ENCODE results near the gene NKD1. TPM values are rescaled to one million over a fixed set of nuclear protein-coding genes. Genes with fewer than 3 reads are reported as not detected.

The NKD1 gene
- total RNA-seq, 2 experiments from 2014 or later = 0.67 to 1.6 TPM

GRCh38 chr16:50547340-50548124 is 664 bp upstream of the NKD1 start:
- ChIA-PET POLR2A (interaction anchor here (1.3 kb wide), 1 partner anchor 208 kb away, joined by 3 read pairs; no protein-coding TSS in a partner anchor), CTCF (interaction anchor here (1.1 to 2.3 kb wide), 5 partner anchors 80 to 258 kb away, joined by 3 to 17 read pairs (median 5); no protein-coding TSS in a partner anchor)
- Mint-ChIP-seq H3K4me3 (peak overlapping the region; percentile 84), H3K4me1 (ENCODE audit: low read depth) (peaks cover 7% of the 10 kb centered on the region), H3K27me3 (no peaks in the 10 kb centered on the region), H3K36me3 (no peaks in the 10 kb centered on the region), H3K9me3 (peaks cover 15% of the 10 kb centered on the region), H3K27ac (peak overlapping the region; percentile 9)
- peak; percentile 79 for DNase-seq
- intact Hi-C loops (cut with micrococcal nuclease) = loop anchor here (1.0 to 5.0 kb wide), 7 partner anchors 73 to 259 kb away; partner anchors contain the start of gene BRD7

- POLR2A ChIA-PET = no interaction called here
- Mint-ChIP-seq H3K27me3 (no peaks in the 10 kb centered on the region), H3K9me3 (peaks cover 3% of the 10 kb centered on the region), H3K4me3 (peak overlapping the region; percentile 66), H3K36me3 (no peaks in the 10 kb centered on the region), H3K27ac (no peak overlapping the region), H3K4me1 (ENCODE audit: low read depth) (peaks cover 7% of the 10 kb centered on the region)
- CTCF ChIA-PET = interaction anchor here (0.7 to 1.0 kb wide), 3 partner anchors 9 to 257 kb away, joined by 3 to 4 read pairs (median 3); no protein-coding TSS in a partner anchor
- no peak for DNase-seq
- intact Hi-C loops (cut with micrococcal nuclease) = loop anchor here (1.0 to 5.0 kb wide), 5 partner anchors 74 to 192 kb away; partner anchors contain the start of gene BRD7
Observed at GRCh38 chr16:50548909-50549560, 839 bp downstream of the NKD1 start.

GRCh38 chr16:50549561-50549915 is 1.3 kb downstream of the NKD1 start:
- Mint-ChIP-seq H3K9me3 (no peaks in the 10 kb centered on the region), H3K4me3 (peak overlapping the region; percentile 38), H3K27ac (no peak overlapping the region), H3K36me3 (no peaks in the 10 kb centered on the region), H3K27me3 (no peaks in the 10 kb centered on the region), H3K4me1 (ENCODE audit: low read depth) (peaks cover 7% of the 10 kb centered on the region)
- POLR2A ChIA-PET = no interaction called here
- intact Hi-C loops (cut with micrococcal nuclease) = loop anchor here (2.0 to 5.0 kb wide), 4 partner anchors 75 to 182 kb away; partner anchors contain the start of gene BRD7
- no peak for DNase-seq
- CTCF ChIA-PET = interaction anchor here (0.7 to 1.4 kb wide), 4 partner anchors 9 to 257 kb away, joined by 3 to 4 read pairs (median 3); no protein-coding TSS in a partner anchor

GRCh38 chr16:50550035-50550434 is 1.8 kb downstream of the NKD1 start:
- no peak for DNase-seq

GRCh38 chr16:50550866-50551641 is 2.9 kb downstream of the NKD1 start:
- Mint-ChIP-seq H3K27ac (no peak overlapping the region), H3K4me3 (no peak overlapping the region), H3K36me3 (no peaks in the 10 kb centered on the region), H3K27me3 (no peaks in the 10 kb centered on the region), H3K4me1 (ENCODE audit: low read depth) (peaks cover 7% of the 10 kb centered on the region), H3K9me3 (no peaks in the 10 kb centered on the region)
- POLR2A ChIA-PET = no interaction called here
- DNase-seq = no peak
- CTCF ChIA-PET = interaction anchor here (0.7 to 1.4 kb wide), 3 partner anchors 114 to 255 kb away, joined by 3 to 10 read pairs (median 5); no protein-coding TSS in a partner anchor
- intact Hi-C loops (cut with micrococcal nuclease) = no loop called here

More at GRCh38 chr16:50550035-50550434, 1.8 kb downstream of the NKD1 start:
- POLR2A ChIA-PET = no interaction called here
- Mint-ChIP-seq H3K4me1 (ENCODE audit: low read depth) (peaks cover 7% of the 10 kb centered on the region), H3K4me3 (peak overlapping the region; percentile 38), H3K27me3 (no peaks in the 10 kb centered on the region), H3K27ac (no peak overlapping the region), H3K36me3 (no peaks in the 10 kb centered on the region), H3K9me3 (no peaks in the 10 kb centered on the region)
- CTCF ChIA-PET = interaction anchor here (1.0 to 1.4 kb wide), 2 partner anchors 115 to 256 kb away, joined by 3 read pairs; no protein-coding TSS in a partner anchor
- intact Hi-C loops (cut with micrococcal nuclease) = no loop called here

- POLR2A ChIA-PET = no interaction called here
- intact Hi-C loops (cut with micrococcal nuclease) = no loop called here
- DNase-seq = no peak
- Mint-ChIP-seq H3K36me3 (peaks cover 5% of the 10 kb centered on the region), H3K27ac (no peak overlapping the region), H3K9me3 (no peaks in the 10 kb centered on the region), H3K4me1 (ENCODE audit: low read depth) (peaks cover 4% of the 10 kb centered on the region), H3K27me3 (no peaks in the 10 kb centered on the region), H3K4me3 (no peak overlapping the region)
- CTCF ChIA-PET = interaction anchor here (1.9 kb wide), 1 partner anchor 254 kb away, joined by 5 read pairs; no protein-coding TSS in a partner anchor
Observed at GRCh38 chr16:50552476-50553101, 4.4 kb downstream of the NKD1 start.

- no peak for DNase-seq
- intact Hi-C loops (cut with micrococcal nuclease) = no loop called here
- Mint-ChIP-seq H3K4me1 (ENCODE audit: low read depth) (peaks cover 4% of the 10 kb centered on the region), H3K27ac (no peak overlapping the region), H3K36me3 (peaks cover 5% of the 10 kb centered on the region), H3K27me3 (no peaks in the 10 kb centered on the region), H3K9me3 (no peaks in the 10 kb centered on the region), H3K4me3 (no peak overlapping the region)
- ChIA-PET CTCF (interaction anchor here (1.4 to 1.9 kb wide), 2 partner anchors 112 to 253 kb away, joined by 5 to 8 read pairs; no protein-coding TSS in a partner anchor), POLR2A (no interaction called here)
Observed at GRCh38 chr16:50553182-50553710, 5.0 kb downstream of the NKD1 start.

- intact Hi-C loops (cut with micrococcal nuclease) = no loop called here
- ChIA-PET CTCF (interaction anchor here (1.4 to 1.9 kb wide), 2 partner anchors 111 to 252 kb away, joined by 5 to 8 read pairs; no protein-coding TSS in a partner anchor), POLR2A (no interaction called here)
- Mint-ChIP-seq H3K9me3 (no peaks in the 10 kb centered on the region), H3K4me3 (no peak overlapping the region), H3K36me3 (peaks cover 5% of the 10 kb centered on the region), H3K27ac (no peak overlapping the region), H3K4me1 (ENCODE audit: low read depth) (peaks cover 4% of the 10 kb centered on the region), H3K27me3 (no peaks in the 10 kb centered on the region)
- DNase-seq = no peak
Observed at GRCh38 chr16:50553731-50554360, 5.7 kb downstream of the NKD1 start.

- H3K27ac Mint-ChIP-seq = no peak overlapping the region
- H3K9me3 Mint-ChIP-seq = no peaks in the 10 kb centered on the region
- no peak overlapping the region for H3K4me3 Mint-ChIP-seq
- DNase-seq = no peak
- POLR2A ChIA-PET = no interaction called here
- peaks cover 5% of the 10 kb centered on the region for H3K36me3 Mint-ChIP-seq
- CTCF ChIA-PET = interaction anchor here (1.2 kb wide), 1 partner anchor 10 kb away, joined by 3 read pairs; no protein-coding TSS in a partner anchor
- no peaks in the 10 kb centered on the region for H3K4me1 Mint-ChIP-seq (ENCODE audit: low read depth)
- H3K27me3 Mint-ChIP-seq = no peaks in the 10 kb centered on the region
- intact Hi-C loops (cut with micrococcal nuclease) = no loop called here
Observed at GRCh38 chr16:50555269-50555875, 7.2 kb downstream of the NKD1 start.

GRCh38 chr16:50555952-50556673 is 7.9 kb downstream of the NKD1 start:
- Mint-ChIP-seq H3K4me3 (no peak overlapping the region), H3K9me3 (peaks cover 2% of the 10 kb centered on the region), H3K27ac (no peak overlapping the region), H3K4me1 (ENCODE audit: low read depth) (no peaks in the 10 kb centered on the region), H3K27me3 (no peaks in the 10 kb centered on the region), H3K36me3 (peaks cover 7% of the 10 kb centered on the region)
- DNase-seq = no peak
- ChIA-PET POLR2A (no interaction called here), CTCF (interaction anchor here (1.2 kb wide), 1 partner anchor 10 kb away, joined by 3 read pairs; no protein-coding TSS in a partner anchor)
- intact Hi-C loops (cut with micrococcal nuclease) = no loop called here
